Measurements from ENCODE around the gene GPR162. TPM values are rescaled to one million over a fixed set of nuclear protein-coding genes. Genes with fewer than 3 reads are reported as not detected.

The GPR162 gene
- total RNA-seq, 6 experiments from 2014 or later, result 0.37 to 3.1 (median 2.1) TPM

DNA sequence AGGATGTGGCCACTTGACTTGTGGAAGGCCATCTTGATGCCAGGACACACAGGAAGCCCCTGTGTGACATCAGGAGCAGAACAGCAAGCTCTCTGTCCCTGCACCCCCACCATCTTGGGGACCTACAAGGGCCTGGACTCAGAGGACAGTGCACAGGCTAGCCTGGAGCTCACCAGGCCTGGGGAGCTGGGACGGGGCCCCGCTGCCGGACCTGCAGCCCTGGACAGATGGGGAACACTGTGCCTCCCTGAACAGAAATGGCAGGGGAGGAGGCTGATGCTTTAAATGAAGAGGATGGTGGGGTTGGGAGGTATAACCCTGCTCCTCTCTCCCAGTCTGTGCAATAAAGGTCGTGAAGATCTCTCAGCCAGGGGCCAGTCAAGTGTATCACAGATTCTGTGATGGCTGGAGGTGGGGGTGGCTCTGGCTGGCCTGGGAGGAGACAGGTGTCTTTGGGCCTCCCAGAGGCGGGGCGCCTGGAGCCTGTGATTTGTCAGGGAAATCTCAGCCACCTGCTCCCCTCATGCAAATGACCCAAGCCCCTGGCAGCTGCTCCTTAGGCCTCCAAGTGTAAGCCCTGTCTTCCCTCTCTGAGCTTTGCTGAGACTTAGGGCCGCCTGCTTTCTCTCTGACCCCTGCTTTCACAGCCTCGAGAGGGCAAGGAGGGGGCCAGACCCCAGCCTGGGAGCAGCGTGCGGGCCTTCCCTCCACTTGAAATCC is 18.0 kb downstream of the GPR162 start:
- TF ChIP-seq, protein P1, sequence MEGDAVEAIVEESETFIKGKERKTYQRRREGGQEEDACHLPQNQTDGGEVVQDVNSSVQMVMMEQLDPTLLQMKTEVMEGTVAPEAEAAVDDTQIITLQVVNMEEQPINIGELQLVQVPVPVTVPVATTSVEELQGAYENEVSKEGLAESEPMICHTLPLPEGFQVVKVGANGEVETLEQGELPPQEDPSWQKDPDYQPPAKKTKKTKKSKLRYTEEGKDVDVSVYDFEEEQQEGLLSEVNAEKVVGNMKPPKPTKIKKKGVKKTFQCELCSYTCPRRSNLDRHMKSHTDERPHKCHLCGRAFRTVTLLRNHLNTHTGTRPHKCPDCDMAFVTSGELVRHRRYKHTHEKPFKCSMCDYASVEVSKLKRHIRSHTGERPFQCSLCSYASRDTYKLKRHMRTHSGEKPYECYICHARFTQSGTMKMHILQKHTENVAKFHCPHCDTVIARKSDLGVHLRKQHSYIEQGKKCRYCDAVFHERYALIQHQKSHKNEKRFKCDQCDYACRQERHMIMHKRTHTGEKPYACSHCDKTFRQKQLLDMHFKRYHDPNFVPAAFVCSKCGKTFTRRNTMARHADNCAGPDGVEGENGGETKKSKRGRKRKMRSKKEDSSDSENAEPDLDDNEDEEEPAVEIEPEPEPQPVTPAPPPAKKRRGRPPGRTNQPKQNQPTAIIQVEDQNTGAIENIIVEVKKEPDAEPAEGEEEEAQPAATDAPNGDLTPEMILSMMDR (IDR thresholded peaks at IDR 0.05), result no peak
- no peak for TF ChIP-seq POLR2A (IDR thresholded peaks at IDR 0.05)
- no peak for DNase-seq
- H3K4me3 ChIP-seq, result no peak overlapping the region
- WGBS (ENCODE audit: insufficient coverage, low coverage, low lambda C conversion rate, missing lambda C conversion rate), result no CpG with 5 or more reads among the region's 10 CpGs
- no peaks in the 10 kb centered on the region for H3K27me3 ChIP-seq
- intact Hi-C loops (cut with DNase I), result loop anchor here in 1 of 2 donors (5.0 to 10.0 kb wide), 2 partner anchors 107 to 215 kb away; no protein-coding TSS in a partner anchor
- no peak overlapping the region for H3K27ac ChIP-seq
- no peaks in the 10 kb centered on the region for H3K9me3 ChIP-seq
- H3K4me1 ChIP-seq, result no peaks in the 10 kb centered on the region
- H3K36me3 ChIP-seq, result no peaks in the 10 kb centered on the region
- ATAC-seq, result no peak

DNA sequence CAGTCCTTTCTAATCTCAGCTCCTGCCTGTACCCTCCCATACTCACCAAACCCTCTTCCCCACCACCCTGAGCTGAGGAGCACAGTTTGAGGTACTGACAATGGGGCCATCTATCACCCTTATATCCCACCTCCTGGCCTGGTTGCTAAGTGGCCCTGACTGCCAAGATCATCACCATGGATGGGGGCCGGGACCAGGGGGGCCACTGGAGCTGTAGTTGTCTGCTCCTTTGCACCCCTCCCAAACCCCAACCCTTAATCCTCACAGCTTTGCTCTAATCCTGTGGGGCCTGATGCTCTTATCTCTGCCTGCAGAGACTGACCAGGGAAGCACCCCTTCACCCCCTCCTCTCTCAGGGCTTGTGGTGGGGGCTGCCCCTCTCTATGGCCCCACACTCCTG is 18.7 kb downstream of the GPR162 start:
- Histone ChIP-seq H3K4me3 (no peak overlapping the region), H3K36me3 (no peaks in the 10 kb centered on the region), H3K4me1 (no peaks in the 10 kb centered on the region), H3K27me3 (no peaks in the 10 kb centered on the region), H3K27ac (no peak overlapping the region), H3K9me3 (no peaks in the 10 kb centered on the region)
- TF ChIP-seq POLR2A (IDR thresholded peaks at IDR 0.05), result no peak
- TF ChIP-seq, protein P1 (IDR thresholded peaks at IDR 0.05), result no peak
- 50% methylated on average over 1 of the region's 1 CpG for WGBS (ENCODE audit: insufficient coverage, low coverage, low lambda C conversion rate, missing lambda C conversion rate)
- ATAC-seq (no peak), DNase-seq (no peak)
- intact Hi-C loops (cut with DNase I), result no loop called here

DNA sequence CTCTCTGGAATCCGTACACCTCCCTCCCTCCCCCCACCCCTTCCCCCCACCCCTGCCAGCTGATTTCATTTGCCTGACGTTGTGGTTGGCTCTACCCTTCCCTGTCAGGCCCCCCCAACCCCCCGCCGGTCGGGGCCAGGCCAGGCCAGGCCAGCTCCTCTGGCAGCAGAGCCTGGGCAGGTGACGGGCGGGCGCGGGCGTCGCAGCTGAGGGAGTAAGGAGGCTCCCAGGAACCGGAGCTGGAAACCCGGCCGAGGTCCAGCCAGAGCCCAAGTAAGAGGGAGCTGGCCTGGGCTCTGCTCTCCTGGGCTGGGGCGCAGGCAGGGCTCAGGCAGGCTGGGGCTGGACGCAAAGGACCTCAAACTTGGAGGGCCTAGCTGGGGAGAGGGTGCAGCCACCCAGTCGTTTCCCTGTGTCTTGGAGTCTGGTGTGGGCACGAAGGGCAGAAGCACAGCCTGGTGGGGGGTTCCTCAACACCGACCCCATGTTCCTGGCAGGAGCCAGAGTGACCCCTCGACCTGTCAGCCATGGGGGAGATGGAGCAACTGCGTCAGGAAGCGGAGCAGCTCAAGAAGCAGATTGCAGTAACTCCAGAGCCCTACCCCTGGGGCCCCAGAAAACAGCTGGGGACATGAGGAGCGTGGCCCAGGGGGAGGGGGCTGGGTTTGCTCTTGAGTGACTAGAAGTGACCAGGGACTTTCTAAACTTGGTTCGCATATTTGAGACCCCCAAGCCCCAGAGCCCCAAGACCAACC is 19.3 kb downstream of the GPR162 start, which contains the start of gene GNB3:
GNB3 (plus strand) TSS at position 165 of the 755 bp plus-strand sequence; CDS start at position 528, 363 bp downstream.
- H3K36me3 ChIP-seq, result no peaks in the 10 kb centered on the region
- ATAC-seq, result no peak

DNA sequence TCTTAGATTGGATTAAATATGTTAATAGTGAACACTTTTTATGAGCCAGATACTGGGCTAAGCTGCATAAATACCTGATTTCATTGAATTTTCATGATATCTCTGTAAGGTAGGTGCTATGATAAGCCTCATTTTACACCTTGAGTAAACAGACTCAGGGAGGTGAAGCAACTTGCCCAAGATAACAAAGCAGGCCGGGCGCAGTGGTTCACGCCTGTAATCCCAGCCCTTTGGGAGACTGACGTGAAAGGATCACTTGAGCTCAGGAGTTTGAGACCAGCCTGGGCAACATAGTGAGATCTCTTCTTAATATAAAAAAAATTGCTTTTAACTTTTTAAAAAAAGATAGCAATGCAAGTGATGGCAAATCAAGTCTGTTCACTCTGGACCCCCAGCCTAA is 20.5 kb downstream of the GPR162 start:
- no peaks in the 10 kb centered on the region for H3K9me3 ChIP-seq
- H3K27me3 ChIP-seq, result no peaks in the 10 kb centered on the region
- ATAC-seq, result no peak
- DNase-seq, result no peak
- H3K27ac ChIP-seq, result no peak overlapping the region
- TF ChIP-seq, protein P1 (IDR thresholded peaks at IDR 0.05), result no peak
- no peak for TF ChIP-seq POLR2A (IDR thresholded peaks at IDR 0.05)
- no peaks in the 10 kb centered on the region for H3K4me1 ChIP-seq
- 80% methylated on average over 4 of the region's 4 CpGs for WGBS (ENCODE audit: insufficient coverage, low coverage, low lambda C conversion rate, missing lambda C conversion rate)
- H3K36me3 ChIP-seq, result no peaks in the 10 kb centered on the region
- intact Hi-C loops (cut with DNase I), result no loop called here
- no peak overlapping the region for H3K4me3 ChIP-seq

More for the DNA sequence above, 19.3 kb downstream of the GPR162 start, which contains the start of gene GNB3:
- Histone ChIP-seq H3K4me3 (no peak within 1 kb of the TSS), H3K4me1 (no peaks in the 10 kb centered on the region), H3K27ac (no peak within 1 kb of the TSS), H3K27me3 (no peaks in the 10 kb centered on the region), H3K9me3 (no peaks in the 10 kb centered on the region)
- 64% methylated on average over 9 of the region's 24 CpGs for WGBS (ENCODE audit: insufficient coverage, low coverage, low lambda C conversion rate, missing lambda C conversion rate)
- no peak for DNase-seq
- intact Hi-C loops (cut with DNase I), result no loop called here
- TF ChIP-seq POLR2A (IDR thresholded peaks at IDR 0.05), result no peak

Measured in right lobe of liver (tissue), 6 donors.